Duodenal mucosa (tissue), 2 donors: ENCODE data around the gene ATAT1.

Experiments used
- H3K27ac ChIP-seq: one replicate; pipeline ENCODE4 v1.7.0; 2013; ENCODE audit warnings: low read depth, low read length
- H3K27me3 ChIP-seq, 2 donors: one replicate each; pipeline ENCODE4 v1.7.0; 2013; ENCODE audit warnings: low read length in 2 of 2, control low read depth in 1 of 2; ENCODE audit not compliant: insufficient read depth in 2 of 2, control insufficient read depth in 1 of 2
- H3K36me3 ChIP-seq, 2 donors: one replicate each; pipeline ENCODE4 v1.7.0; 2013; ENCODE audit warnings: low read length in 2 of 2, control low read depth in 1 of 2; ENCODE audit not compliant: insufficient read depth in 2 of 2, control insufficient read depth in 1 of 2
- H3K4me1 ChIP-seq, 2 donors: one replicate each; pipeline ENCODE4 v1.7.0; 2013; ENCODE audit warnings: low read length in 2 of 2, control low read depth in 1 of 2; ENCODE audit not compliant: insufficient read depth in 2 of 2, control insufficient read depth in 1 of 2
- H3K4me3 ChIP-seq, 2 donors: one replicate each; pipeline ENCODE4 v1.7.0; 2013; ENCODE audit warnings: low read length in 2 of 2, low read depth in 1 of 2
- H3K9ac ChIP-seq, 2 donors: one replicate each; pipeline ENCODE4 v1.7.0; 2013; ENCODE audit warnings: low read length in 2 of 2, low read depth in 1 of 2
- H3K9me3 ChIP-seq, 2 donors: one replicate each; pipeline ENCODE4 v1.7.0; 2013; ENCODE audit warnings: low read length in 2 of 2, control low read depth in 1 of 2; ENCODE audit not compliant: control insufficient read depth in 1 of 2

Gene ATAT1

DNA sequence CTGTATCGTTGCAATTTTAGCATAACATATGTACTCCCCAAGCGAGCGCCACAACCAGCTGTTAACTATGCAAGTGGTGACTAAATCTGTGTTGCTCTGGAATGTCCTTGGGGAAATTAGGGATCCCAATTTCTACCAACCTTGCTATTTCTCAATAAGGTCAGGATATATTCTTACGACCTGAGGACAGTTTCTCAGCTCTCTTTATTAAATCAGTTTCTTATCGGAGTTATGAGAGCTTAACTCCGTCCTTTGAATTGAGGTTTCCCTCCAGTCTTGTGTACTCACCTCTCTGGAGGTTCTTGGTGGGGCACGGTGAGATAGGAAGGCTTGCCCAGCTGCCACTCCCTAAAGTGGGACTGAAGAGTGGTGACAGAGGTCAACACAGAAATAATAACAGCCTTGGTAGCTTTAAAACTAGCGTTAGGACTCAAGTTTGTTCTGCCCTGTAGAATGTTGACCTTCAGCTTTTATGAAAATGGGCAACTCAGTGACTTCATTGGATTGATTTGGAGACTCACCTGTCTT is 8.3 kb upstream of the ATAT1 start:
- Histone ChIP-seq H3K4me1 (peaks cover 23 to 26% of the 10 kb centered on the region in 2 donors), H3K36me3 (peaks cover 23 to 45% of the 10 kb centered on the region in 2 donors), H3K27ac (peak overlapping the region; percentile 45)

DNA sequence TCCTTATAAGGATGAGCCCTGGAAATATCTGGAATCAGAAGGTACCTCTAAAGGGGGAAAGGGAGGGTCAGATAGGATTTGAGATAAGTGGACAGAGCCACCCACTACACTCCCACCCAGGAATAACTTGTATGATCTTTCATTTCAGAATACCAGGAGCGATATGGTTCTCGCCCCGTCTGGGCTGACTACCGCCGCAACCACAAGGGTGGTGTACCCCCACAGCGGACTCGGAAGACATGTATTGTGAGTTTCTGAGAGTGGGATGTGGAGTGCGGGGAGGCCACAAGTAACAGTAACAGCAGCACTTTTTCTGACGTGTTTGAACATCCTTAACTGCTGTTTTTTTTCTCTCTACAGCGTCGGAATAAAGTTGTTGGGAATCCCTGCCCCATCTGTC is 7.1 kb upstream of the ATAT1 start:
- Histone ChIP-seq H3K36me3 (peaks cover 24 to 54% of the 10 kb centered on the region in 2 donors), H3K4me1 (peaks cover 11 to 14% of the 10 kb centered on the region in 2 donors), H3K27ac (no peak overlapping the region), H3K9me3 (no peaks in the 10 kb centered on the region), H3K4me3 (no peak overlapping the region), H3K27me3 (no peaks in the 10 kb centered on the region), H3K9ac (peak overlapping the region in 1 of 2 donors; percentile 100)

More for the DNA sequence above, 8.3 kb upstream of the ATAT1 start:
- Histone ChIP-seq H3K4me3 (peak overlapping the region; percentile 71 to 98), H3K9ac (peak overlapping the region; percentile 89 to 100), H3K9me3 (no peaks in the 10 kb centered on the region), H3K27me3 (no peaks in the 10 kb centered on the region)

DNA sequence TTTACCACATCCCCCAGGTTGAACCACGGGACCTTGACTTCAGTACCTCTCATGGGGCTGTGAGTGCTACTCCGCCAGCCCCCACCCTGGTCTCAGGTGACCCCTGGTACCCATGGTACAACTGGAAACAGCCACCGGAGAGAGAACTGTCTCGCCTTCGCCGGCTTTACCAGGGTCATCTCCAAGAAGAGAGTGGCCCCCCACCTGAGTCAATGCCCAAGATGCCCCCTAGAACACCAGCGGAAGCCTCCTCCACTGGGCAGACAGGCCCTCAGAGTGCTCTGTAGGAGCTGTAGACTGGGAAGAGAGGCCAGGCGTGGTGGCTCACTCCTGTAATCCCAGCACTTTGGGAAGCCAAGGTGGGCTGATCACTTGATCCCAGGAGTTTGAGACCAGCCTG is 1.2 kb upstream of the ATAT1 start:
- H3K4me1 ChIP-seq, result peaks cover 16 to 19% of the 10 kb centered on the region in 2 donors
- H3K9ac ChIP-seq, result no peak overlapping the region
- H3K27me3 ChIP-seq, result no peaks in the 10 kb centered on the region
- peaks cover 18 to 59% of the 10 kb centered on the region in 2 donors for H3K36me3 ChIP-seq
- no peaks in the 10 kb centered on the region for H3K9me3 ChIP-seq
- H3K27ac ChIP-seq, result no peak overlapping the region
- no peak overlapping the region for H3K4me3 ChIP-seq

DNA sequence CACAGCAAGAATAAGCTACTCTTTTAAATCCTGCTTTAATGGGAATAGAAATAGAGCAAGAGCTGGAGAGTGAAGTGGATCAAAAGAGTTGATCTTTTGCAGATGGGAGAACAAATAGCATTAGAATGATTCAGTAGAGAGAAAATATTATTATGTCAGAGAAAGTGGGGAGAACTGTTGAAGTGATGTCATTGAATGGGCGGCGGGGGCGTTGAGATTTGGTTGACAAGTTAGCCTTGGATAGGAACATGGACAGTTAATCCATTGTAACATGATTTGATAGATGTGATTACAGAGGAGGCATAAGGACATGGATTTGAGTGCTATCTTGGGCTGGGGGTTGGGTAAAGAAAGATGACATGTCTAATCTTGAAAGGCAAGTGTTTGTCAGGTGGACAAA is 9.2 kb downstream of the ATAT1 start:
- Histone ChIP-seq H3K4me3 (no peak overlapping the region), H3K9me3 (no peaks in the 10 kb centered on the region), H3K36me3 (peaks cover 7 to 26% of the 10 kb centered on the region in 2 donors), H3K4me1 (no peaks in the 10 kb centered on the region), H3K9ac (no peak overlapping the region), H3K27me3 (no peaks in the 10 kb centered on the region), H3K27ac (no peak overlapping the region)

DNA sequence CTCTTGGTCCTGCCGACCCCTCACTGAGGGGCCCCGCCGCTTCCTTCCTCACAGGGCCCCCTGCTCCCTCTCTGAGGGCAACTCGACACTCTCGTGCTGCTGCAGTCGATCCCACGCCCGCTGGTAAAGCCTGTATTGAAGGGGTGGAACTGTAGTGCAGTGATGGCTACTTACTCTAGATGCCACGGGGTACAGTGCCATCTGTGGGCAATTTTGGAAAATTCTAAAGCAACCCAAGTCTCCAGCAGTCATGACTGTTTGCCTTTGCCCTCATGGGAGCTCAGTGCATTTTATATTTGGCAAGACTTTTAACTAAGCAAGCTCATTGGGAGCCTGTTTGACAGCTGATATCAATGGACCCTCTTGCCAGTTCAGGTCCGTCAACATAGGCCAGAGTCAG is 13.8 kb downstream of the ATAT1 start:
- Histone ChIP-seq H3K4me1 (peaks cover 2 to 14% of the 10 kb centered on the region in 2 donors), H3K27me3 (no peaks in the 10 kb centered on the region), H3K27ac (no peak overlapping the region), H3K9ac (no peak overlapping the region), H3K9me3 (no peaks in the 10 kb centered on the region), H3K4me3 (no peak overlapping the region), H3K36me3 (peaks cover 12 to 46% of the 10 kb centered on the region in 2 donors)

DNA sequence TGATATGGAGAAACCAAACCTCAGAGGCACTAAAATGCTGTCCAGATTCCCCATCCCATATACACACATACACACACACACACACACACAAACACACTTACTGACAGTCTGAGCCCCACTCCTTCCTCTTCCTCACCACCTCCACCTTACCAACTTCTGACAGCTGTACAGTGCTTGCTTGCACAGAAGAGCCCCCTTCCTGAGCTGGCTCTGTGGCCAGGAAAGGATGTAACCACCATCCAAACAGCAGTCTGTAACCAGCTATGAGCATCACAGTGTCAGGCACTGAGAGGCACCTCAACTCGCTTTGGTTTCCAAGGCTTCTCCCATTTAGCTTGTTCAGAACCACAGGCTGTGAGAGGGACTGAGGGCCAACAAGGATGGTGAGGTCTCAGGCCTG is 14.4 kb downstream of the ATAT1 start:
- H3K4me1 ChIP-seq, result peaks cover 6 to 19% of the 10 kb centered on the region in 2 donors
- H3K9ac ChIP-seq, result no peak overlapping the region
- no peak overlapping the region for H3K27ac ChIP-seq
- no peaks in the 10 kb centered on the region for H3K27me3 ChIP-seq
- H3K9me3 ChIP-seq, result no peaks in the 10 kb centered on the region
- peaks cover 12 to 45% of the 10 kb centered on the region in 2 donors for H3K36me3 ChIP-seq
- H3K4me3 ChIP-seq, result no peak overlapping the region

DNA sequence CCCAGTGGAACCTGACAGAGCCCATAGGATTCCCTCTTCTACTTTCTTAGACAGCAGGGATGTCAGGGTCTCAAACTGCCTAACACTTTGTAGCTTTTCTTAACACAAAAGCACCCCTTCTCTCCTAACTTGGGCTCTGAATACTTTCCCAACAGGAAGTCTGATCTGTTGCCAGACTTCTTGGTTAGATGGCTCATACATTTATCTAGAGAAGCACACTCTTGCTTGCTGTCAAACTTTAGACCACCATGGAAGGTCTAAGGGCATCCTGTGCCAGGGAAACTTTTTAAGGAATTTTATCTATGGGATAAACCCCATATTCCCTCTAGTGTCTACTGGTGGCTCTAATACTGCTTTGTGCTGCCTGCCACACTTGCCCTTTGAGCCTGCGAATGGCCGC is 17.0 kb downstream of the ATAT1 start:
- Histone ChIP-seq H3K9ac (peak overlapping the region in 1 of 2 donors; percentile 11), H3K27ac (no peak overlapping the region), H3K27me3 (no peaks in the 10 kb centered on the region), H3K36me3 (peaks cover 12 to 42% of the 10 kb centered on the region in 2 donors), H3K4me1 (peaks cover 12 to 26% of the 10 kb centered on the region in 2 donors), H3K4me3 (no peak overlapping the region), H3K9me3 (no peaks in the 10 kb centered on the region)

DNA sequence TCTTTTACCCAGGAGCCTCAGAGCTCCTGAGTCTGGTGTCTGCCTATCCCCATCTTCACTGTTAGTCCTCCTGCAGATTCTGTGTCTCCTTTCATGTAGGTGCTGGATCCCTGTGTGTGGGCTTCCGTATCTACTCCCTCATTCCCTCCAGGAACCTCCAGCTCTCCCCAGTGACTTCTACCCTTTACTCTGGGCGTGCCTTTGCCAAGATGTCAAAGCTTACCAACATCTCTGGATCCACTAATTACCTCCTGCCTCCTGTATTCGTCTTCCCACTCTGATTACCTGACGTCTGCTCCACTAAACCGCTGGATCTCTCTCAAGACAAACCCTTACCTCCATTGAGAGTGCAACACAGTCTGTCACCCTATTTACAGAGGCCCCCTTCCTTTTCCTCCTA is 18.1 kb downstream of the ATAT1 start:
- H3K9ac ChIP-seq, result no peak overlapping the region
- no peaks in the 10 kb centered on the region for H3K27me3 ChIP-seq
- H3K27ac ChIP-seq, result no peak overlapping the region
- peaks cover 12 to 44% of the 10 kb centered on the region in 2 donors for H3K36me3 ChIP-seq
- H3K4me3 ChIP-seq, result peak overlapping the region in 1 of 2 donors; percentile 29
- H3K4me1 ChIP-seq, result peaks cover 12 to 26% of the 10 kb centered on the region in 2 donors
- H3K9me3 ChIP-seq, result no peaks in the 10 kb centered on the region

DNA sequence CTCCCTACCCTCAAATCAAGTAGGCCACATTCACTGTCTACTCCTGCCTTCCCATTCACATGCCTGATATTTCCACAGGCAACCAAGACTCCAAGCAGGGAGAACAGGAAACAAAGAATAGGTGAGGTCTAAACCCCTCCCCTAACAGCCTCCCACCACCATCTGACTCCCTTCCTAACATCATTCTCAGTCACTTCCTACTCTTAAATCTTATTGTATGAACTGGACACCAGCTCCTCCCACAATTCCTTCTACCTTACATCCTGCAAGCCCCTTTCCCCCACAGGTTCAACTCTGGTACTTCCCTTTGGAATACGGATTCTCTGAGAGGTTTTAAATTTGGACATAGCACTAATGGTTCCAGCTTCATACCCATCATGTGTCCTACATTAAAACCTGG is 19.3 kb downstream of the ATAT1 start:
- Histone ChIP-seq H3K9me3 (no peaks in the 10 kb centered on the region), H3K9ac (peak overlapping the region in 1 of 2 donors; percentile 45), H3K4me1 (peaks cover 12 to 26% of the 10 kb centered on the region in 2 donors), H3K27ac (no peak overlapping the region), H3K36me3 (peaks cover 5 to 44% of the 10 kb centered on the region in 2 donors), H3K4me3 (peak overlapping the region in 1 of 2 donors; percentile 71), H3K27me3 (no peaks in the 10 kb centered on the region)

DNA sequence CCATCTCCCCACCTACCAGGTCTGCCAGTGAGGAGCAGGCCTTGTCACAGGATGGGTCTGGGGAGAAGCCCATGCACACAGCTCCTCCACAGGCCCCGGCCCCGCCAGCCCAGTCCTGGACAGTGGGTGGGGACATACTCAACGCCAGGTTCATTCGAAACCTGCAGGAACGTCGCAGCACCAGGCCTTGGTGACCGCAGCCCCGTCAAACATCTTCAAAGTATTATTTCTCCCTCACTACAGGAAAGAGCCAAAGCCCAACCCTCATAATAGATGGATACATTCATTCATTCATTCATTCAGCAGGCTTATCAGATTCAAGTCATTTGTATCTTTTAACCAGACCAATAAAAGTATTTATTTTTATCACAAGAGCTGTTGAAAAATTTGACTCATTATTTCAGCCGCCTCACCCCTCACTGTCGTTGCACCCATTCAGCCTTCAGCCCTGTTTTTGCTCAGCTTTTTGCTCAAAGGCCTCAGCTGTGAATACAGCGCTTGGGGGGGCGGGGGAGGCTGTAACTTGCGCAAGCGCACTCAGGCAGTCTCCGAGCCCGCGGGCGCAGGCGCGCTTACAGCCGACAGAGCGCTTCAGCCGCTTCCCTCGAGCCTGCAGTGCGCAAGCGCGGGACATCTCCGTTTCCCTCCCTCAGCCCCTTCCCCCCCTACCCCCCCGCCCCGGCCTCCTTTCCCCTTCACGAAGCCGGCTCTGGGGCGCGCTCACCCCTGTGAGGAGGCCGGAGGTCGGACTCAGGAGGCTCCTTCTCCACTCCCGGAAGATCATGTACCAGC is 20.0 kb downstream of the ATAT1 start, which contains the start of gene C6orf136:
Gene C6orf136, plus strand, starts transcription at position 684 of the 792 bp plus-strand sequence. Its CDS starts 99 bp downstream, at position 783.
- H3K4me1 ChIP-seq, result peaks cover 12 to 26% of the 10 kb centered on the region in 2 donors
- H3K9me3 ChIP-seq, result no peaks in the 10 kb centered on the region
- peaks cover 0 to 43% of the 10 kb centered on the region in 2 donors for H3K36me3 ChIP-seq
- peak within 1 kb of the TSS; percentile 97 for H3K27ac ChIP-seq
- H3K27me3 ChIP-seq, result no peaks in the 10 kb centered on the region
- peak within 1 kb of the TSS; percentile 71 to 76 for H3K4me3 ChIP-seq
- peak within 1 kb of the TSS; percentile 65 to 96 for H3K9ac ChIP-seq
